H1 (cell line): ENCODE results near the gene FGFBP1. TPM values are rescaled to one million over a fixed set of nuclear protein-coding genes. Genes with fewer than 3 reads are reported as not detected.

Experiments used
- CBX8 ChIP-seq: fragments of 300-800, 300-1000 bp; sonication (generic); IDR thresholded peaks from 2 replicates; pipeline ENCODE4 v1.7.1; 2016; ENCODE audit warnings: low read depth, low read length, borderline replicate concordance
- CHD7 ChIP-seq: fragments of 300-600 bp; sonication (generic); IDR thresholded peaks from 2 replicates; pipeline ENCODE4 v1.7.1; 2012; ENCODE audit warnings: low read length, moderate library complexity, mild to moderate bottlenecking, inconsistent platforms; ENCODE audit not compliant: insufficient replicate concordance
- EP300 ChIP-seq, 2 experiments: IDR thresholded peaks; 1 replicate in 1 of 2; 2 replicates in 1 of 2; pipeline ENCODE4 v1.6.1; 2011 to 2012; ENCODE audit warnings: low read depth in 2 of 2, low read length in 2 of 2, mild to moderate bottlenecking in 2 of 2, borderline replicate concordance in 1 of 2, inconsistent platforms in 1 of 2, moderate library complexity in 1 of 2
- KDM4A ChIP-seq: IDR thresholded peaks from one replicate; pipeline ENCODE4 v1.7.1; 2012; ENCODE audit warnings: low read depth, mild to moderate bottlenecking, moderate library complexity, low read length, inconsistent platforms; ENCODE audit not compliant: severe bottlenecking
- MAFK ChIP-seq: IDR thresholded peaks from 2 replicates; pipeline ENCODE4 v1.6.1; 2012; ENCODE audit warnings: low read depth, mild to moderate bottlenecking, improper control_type of control experiment, low read length
- NANOG ChIP-seq: IDR thresholded peaks from 2 replicates; pipeline ENCODE4 v1.6.1; 2011; ENCODE audit warnings: low read length, low read depth, mild to moderate bottlenecking, inconsistent platforms; ENCODE audit not compliant: insufficient read depth, poor library complexity, severe bottlenecking
- RXRA ChIP-seq: IDR thresholded peaks from 2 replicates; pipeline ENCODE4 v1.6.1; 2011; ENCODE audit warnings: low read depth, mild to moderate bottlenecking, low read length, moderate library complexity; ENCODE audit not compliant: insufficient read depth
- SIRT6 ChIP-seq: IDR thresholded peaks from one replicate; pipeline ENCODE4 v1.7.1; 2012; ENCODE audit warnings: low read length, inconsistent platforms
- SP2 ChIP-seq: IDR thresholded peaks from 2 replicates; pipeline ENCODE4 v1.6.1; 2012; ENCODE audit warnings: mild to moderate bottlenecking, low read length, inconsistent platforms
- polyA plus RNA-seq, 7 experiments: library from polyadenylated mRNA; depleted of rRNA in 3 of 7; stranded (reverse) in 5 of 7; unstranded in 2 of 7; fragments of >200 nt in 5 of 7; fragments of 200-250 nt in 2 of 7; gene quantifications; 1 replicate in 5 of 7; 2 replicates in 1 of 7; 4 replicates in 1 of 7; pipeline versions ENCODE4 v1.2.1 to v1.2.3, GENCODE V29; 2011 to 2013; ENCODE audit warnings: missing spikeins in 2 of 7, mixed read lengths in 2 of 7
- total RNA-seq: library from RNA; stranded (reverse); fragmentation: NEBNext Ultra II Directional; extraction: Animal tissue kit (Norgen Biotek cat#: 25700); gene quantifications from 2 replicates; pipeline ENCODE4 v1.2.1, GENCODE V29; 2021

The FGFBP1 gene
- total and polyA plus RNA-seq, 2 of the 8 experiments (the other 6 are each of a cell fraction or from before 2014, with no cell fraction given): 0.17 to 0.20 TPM

- TF ChIP-seq CHD7 (no peak), CBX8 (no peak), NANOG (no peak), SP2 (no peak), KDM4A (no peak), MAFK (no peak), EP300 (IDR thresholded peaks at IDR 0.05; ENCODE audit: borderline replicate concordance in 1 of 2, low read depth in 2 of 2, low read length in 2 of 2) (no peak), RXRA (no peak), SIRT6 (no peak)
- TF ChIP-seq, all 59 proteins: peak for 0
These were observed 6.9 kb downstream of the FGFBP1 start (continued) for GRCh38 chr4:15931451-15932210.
